GM12891 (cell line): ENCODE measurements around the gene REG1B. TPM values are rescaled to one million over a fixed set of nuclear protein-coding genes. Genes with fewer than 3 reads are reported as not detected.

Source experiments
- DNase-seq: peaks from one replicate; pipeline ENCODE4 v3.0.0; 2011; ENCODE audit warnings: low spot score; ENCODE audit not compliant: insufficient read length
- FAIRE-seq: peaks from 2 replicates; lab custom pipeline; 2011; peaks lifted over from hg19 to GRCh38; lab: Jason Lieb, UNC
- PAX5 ChIP-seq: IDR thresholded peaks from 2 replicates; pipeline ENCODE4 v1.6.1; 2011; ENCODE audit warnings: low read length, moderate library complexity, mild to moderate bottlenecking; ENCODE audit not compliant: insufficient read depth, severe bottlenecking
- POLR2A ChIP-seq: IDR thresholded peaks from 2 replicates; pipeline ENCODE4 v1.6.1; 2011; ENCODE audit warnings: low read depth, low read length, control low read depth
- POLR2AphosphoS5 ChIP-seq: IDR thresholded peaks from 2 replicates; pipeline ENCODE4 v1.6.1; 2011; ENCODE audit warnings: low read depth, low read length, control low read depth
- POU2F2 ChIP-seq: IDR thresholded peaks from 2 replicates; pipeline ENCODE4 v1.6.1; 2011; ENCODE audit warnings: low read depth, mild to moderate bottlenecking, control low read depth, low read length, moderate library complexity
- SPI1 ChIP-seq: IDR thresholded peaks from 2 replicates; pipeline ENCODE4 v1.6.1; 2011; ENCODE audit warnings: low read depth, low read length, control low read depth
- TAF1 ChIP-seq: IDR thresholded peaks from 2 replicates; pipeline ENCODE4 v1.6.1; 2011; ENCODE audit warnings: low read depth, low read length, control low read depth
- polyA plus RNA-seq: library from polyadenylated mRNA; unstranded; fragments of >200 nt; gene quantifications from one replicate; pipeline ENCODE4 v1.2.1, GENCODE V29; 2012; ENCODE audit warnings: low read depth, missing spikeins, inconsistent platforms; ENCODE audit not compliant: missing spikeins

The REG1B gene
- polyA plus RNA-seq = not detected

- TF ChIP-seq POLR2A (no peak), PAX5 (no peak), SPI1 (no peak)
- FAIRE-seq (no peak), DNase-seq (no peak)
These were observed at the start of gene REG1B for GRCh38 chr2:79087785-79088364. TSS of gene REG1B (minus strand) at chr2:79087993. CDS start at chr2:79087612, 381 bp downstream.

GRCh38 chr2:79131687-79132086 is 43.9 kb upstream of the REG1B start:
- TF ChIP-seq SPI1 (no peak), POLR2AphosphoS5 (no peak), PAX5 (no peak), POLR2A (no peak), POU2F2 (no peak), TAF1 (no peak)
- DNase-seq = no peak
- FAIRE-seq = no peak

- DNase-seq (no peak), FAIRE-seq (no peak)
- no peak for TF ChIP-seq TAF1
- TF ChIP-seq POLR2A = no peak
- no peak for TF ChIP-seq POU2F2
- TF ChIP-seq PAX5 = no peak
- TF ChIP-seq POLR2AphosphoS5 = no peak
- no peak for TF ChIP-seq SPI1
These were observed 42.0 kb upstream of the REG1B start for GRCh38 chr2:79129804-79130203.

- FAIRE-seq (no peak), DNase-seq (no peak)
- no peak for TF ChIP-seq POU2F2
- TF ChIP-seq SPI1 = no peak
- no peak for TF ChIP-seq POLR2A
- no peak for TF ChIP-seq POLR2AphosphoS5
- TF ChIP-seq TAF1 = no peak
- TF ChIP-seq PAX5 = no peak
These were observed 41.5 kb upstream of the REG1B start for GRCh38 chr2:79129260-79129659.

GRCh38 chr2:79128406-79128805 is 40.6 kb upstream of the REG1B start:
- DNase-seq = no peak
- TF ChIP-seq SPI1 = no peak
- no peak for TF ChIP-seq POLR2AphosphoS5
- TF ChIP-seq POU2F2 = no peak
- TF ChIP-seq PAX5 = no peak
- no peak for TF ChIP-seq TAF1
- TF ChIP-seq POLR2A = no peak

GRCh38 chr2:79125721-79125985 is 37.9 kb upstream of the REG1B start:
- no peak for TF ChIP-seq SPI1
- no peak for TF ChIP-seq PAX5
- FAIRE-seq (no peak), DNase-seq (no peak)

More at GRCh38 chr2:79128406-79128805, 40.6 kb upstream of the REG1B start:
- no peak for FAIRE-seq

GRCh38 chr2:79124907-79125720 is 37.3 kb upstream of the REG1B start:
- FAIRE-seq (no peak), DNase-seq (no peak)
- TF ChIP-seq POLR2AphosphoS5 = no peak
- TF ChIP-seq POLR2A = no peak
- TF ChIP-seq SPI1 = no peak
- TF ChIP-seq POU2F2 = no peak
- no peak for TF ChIP-seq PAX5
- TF ChIP-seq TAF1 = no peak

- no peak for DNase-seq
- no peak for FAIRE-seq
- TF ChIP-seq TAF1 = no peak
- no peak for TF ChIP-seq POLR2A
- no peak for TF ChIP-seq POLR2AphosphoS5
These were observed 34.9 kb upstream of the REG1B start for GRCh38 chr2:79122676-79123075.

GRCh38 chr2:79120194-79120713 is 32.5 kb upstream of the REG1B start, which contains the start of gene REG1A:
TSS of gene REG1A (plus strand) at chr2:79120488. CDS start at chr2:79120862, 374 bp downstream.
- TF ChIP-seq POLR2A (no peak), PAX5 (no peak), SPI1 (no peak), POU2F2 (no peak), POLR2AphosphoS5 (no peak), TAF1 (no peak)
- FAIRE-seq = no peak
- DNase-seq = no peak

- no peak for TF ChIP-seq TAF1
- no peak for TF ChIP-seq POLR2AphosphoS5
- no peak for TF ChIP-seq PAX5
- no peak for TF ChIP-seq SPI1
- TF ChIP-seq POLR2A = no peak
- no peak for FAIRE-seq
- no peak for DNase-seq
These were observed 29.5 kb upstream of the REG1B start for GRCh38 chr2:79116997-79117928.
